ENCODE results near the gene AFF3. TPM values are rescaled to one million over a fixed set of nuclear protein-coding genes. Genes with fewer than 3 reads are reported as not detected.

Gene AFF3
- total and polyA plus RNA-seq, 3 experiments from 2014 or later, result 0.48 to 1.3 (median 0.53) TPM

- Histone ChIP-seq H3K27ac (ENCODE audit: low read depth, low read length) (no peak overlapping the region), H3K36me3 (ENCODE audit: insufficient read depth, low read length) (no peaks in the 10 kb centered on the region), H3K4me1 (ENCODE audit: insufficient read depth, low read length) (no peaks in the 10 kb centered on the region), H3K4me3 (ENCODE audit: low read length) (no peak overlapping the region), H3K27me3 (ENCODE audit: insufficient read depth, low read length, poor library complexity, severe bottlenecking) (no peaks in the 10 kb centered on the region), H3K9me3 (ENCODE audit: low read length) (no peaks in the 10 kb centered on the region)
- no peaks in the 10 kb centered on the region for H3K4me1 Mint-ChIP-seq
- no peak overlapping the region for H3K4me3 Mint-ChIP-seq
- DNase-seq, result no peak
- CTCF ChIA-PET, result no interaction called here
- no peaks in the 10 kb centered on the region for H3K36me3 Mint-ChIP-seq
- H3K9me3 Mint-ChIP-seq, result no peaks in the 10 kb centered on the region
- peaks cover 0 to 1% of the 10 kb centered on the region in 2 donors for H3K27me3 Mint-ChIP-seq
- H3K27ac Mint-ChIP-seq, result no peak overlapping the region
- POLR2A ChIA-PET, result no interaction called here
Measured at GRCh38 chr2:99729104-99730025, 413.0 kb downstream of the AFF3 start.

GRCh38 chr2:99728166-99728565 is 414.2 kb downstream of the AFF3 start:
- ChIA-PET CTCF (no interaction called here), POLR2A (no interaction called here)
- no peak overlapping the region for H3K27ac ChIP-seq (ENCODE audit: low read depth, low read length)
- Mint-ChIP-seq H3K27ac (no peak overlapping the region), H3K9me3 (peaks cover 0 to 3% (median 0%) of the 10 kb centered on the region in 5 donors), H3K4me1 (no peaks in the 10 kb centered on the region), H3K4me3 (no peak overlapping the region), H3K36me3 (no peaks in the 10 kb centered on the region), H3K27me3 (peaks cover 0 to 1% of the 10 kb centered on the region in 2 donors)
- H3K36me3 ChIP-seq (ENCODE audit: insufficient read depth, low read length), result no peaks in the 10 kb centered on the region
- H3K4me1 ChIP-seq (ENCODE audit: insufficient read depth, low read length), result no peaks in the 10 kb centered on the region
- no peak overlapping the region for H3K4me3 ChIP-seq (ENCODE audit: low read length)
- H3K27me3 ChIP-seq (ENCODE audit: insufficient read depth, low read length, poor library complexity, severe bottlenecking), result no peaks in the 10 kb centered on the region
- no peak for DNase-seq
- no peaks in the 10 kb centered on the region for H3K9me3 ChIP-seq (ENCODE audit: low read length)

GRCh38 chr2:99727199-99727598 is 415.2 kb downstream of the AFF3 start:
- DNase-seq, result no peak
- Histone ChIP-seq H3K4me1 (ENCODE audit: insufficient read depth, low read length) (no peaks in the 10 kb centered on the region), H3K27me3 (ENCODE audit: insufficient read depth, low read length, poor library complexity, severe bottlenecking) (no peaks in the 10 kb centered on the region), H3K4me3 (ENCODE audit: low read length) (no peak overlapping the region), H3K9me3 (ENCODE audit: low read length) (no peaks in the 10 kb centered on the region), H3K27ac (ENCODE audit: low read depth, low read length) (no peak overlapping the region), H3K36me3 (ENCODE audit: insufficient read depth, low read length) (no peaks in the 10 kb centered on the region)
- Mint-ChIP-seq H3K9me3 (peaks cover 0 to 9% (median 5%) of the 10 kb centered on the region in 5 donors), H3K27me3 (peaks cover 0 to 1% of the 10 kb centered on the region in 2 donors), H3K36me3 (no peaks in the 10 kb centered on the region), H3K4me1 (no peaks in the 10 kb centered on the region), H3K4me3 (no peak overlapping the region), H3K27ac (no peak overlapping the region)
- POLR2A ChIA-PET, result no interaction called here
- CTCF ChIA-PET, result no interaction called here

- ChIA-PET POLR2A (no interaction called here), CTCF (no interaction called here)
- no peaks in the 10 kb centered on the region for H3K36me3 Mint-ChIP-seq
- no peak overlapping the region for H3K4me3 Mint-ChIP-seq
- no peak for DNase-seq
- peaks cover 0 to 1% of the 10 kb centered on the region in 2 donors for H3K27me3 Mint-ChIP-seq
- H3K4me1 ChIP-seq (ENCODE audit: insufficient read depth, low read length), result no peaks in the 10 kb centered on the region
- no peaks in the 10 kb centered on the region for H3K36me3 ChIP-seq (ENCODE audit: insufficient read depth, low read length)
- H3K9me3 Mint-ChIP-seq, result peaks cover 4 to 14% (median 8%) of the 10 kb centered on the region in 5 donors
- H3K27ac Mint-ChIP-seq, result no peak overlapping the region
- H3K9me3 ChIP-seq (ENCODE audit: low read length), result no peaks in the 10 kb centered on the region
- no peak overlapping the region for H3K27ac ChIP-seq (ENCODE audit: low read depth, low read length)
- H3K4me1 Mint-ChIP-seq, result no peaks in the 10 kb centered on the region
- no peak overlapping the region for H3K4me3 ChIP-seq (ENCODE audit: low read length)
- no peaks in the 10 kb centered on the region for H3K27me3 ChIP-seq (ENCODE audit: insufficient read depth, low read length, poor library complexity, severe bottlenecking)
Measured at GRCh38 chr2:99726691-99727090, 415.7 kb downstream of the AFF3 start.

GRCh38 chr2:99725820-99726219 is 416.6 kb downstream of the AFF3 start:
- Histone ChIP-seq H3K4me1 (ENCODE audit: insufficient read depth, low read length) (no peaks in the 10 kb centered on the region), H3K27ac (ENCODE audit: low read depth, low read length) (no peak overlapping the region), H3K9me3 (ENCODE audit: low read length) (no peaks in the 10 kb centered on the region), H3K27me3 (ENCODE audit: insufficient read depth, low read length, poor library complexity, severe bottlenecking) (no peaks in the 10 kb centered on the region), H3K4me3 (ENCODE audit: low read length) (no peak overlapping the region), H3K36me3 (ENCODE audit: insufficient read depth, low read length) (no peaks in the 10 kb centered on the region)
- CTCF ChIA-PET, result no interaction called here
- no peak for DNase-seq
- Mint-ChIP-seq H3K36me3 (no peaks in the 10 kb centered on the region), H3K4me1 (no peaks in the 10 kb centered on the region), H3K4me3 (no peak overlapping the region), H3K27me3 (peaks cover 0 to under 1% of the 10 kb centered on the region in 2 donors), H3K9me3 (peaks cover 8 to 17% (median 11%) of the 10 kb centered on the region in 5 donors), H3K27ac (no peak overlapping the region)
- POLR2A ChIA-PET, result no interaction called here

DNA sequence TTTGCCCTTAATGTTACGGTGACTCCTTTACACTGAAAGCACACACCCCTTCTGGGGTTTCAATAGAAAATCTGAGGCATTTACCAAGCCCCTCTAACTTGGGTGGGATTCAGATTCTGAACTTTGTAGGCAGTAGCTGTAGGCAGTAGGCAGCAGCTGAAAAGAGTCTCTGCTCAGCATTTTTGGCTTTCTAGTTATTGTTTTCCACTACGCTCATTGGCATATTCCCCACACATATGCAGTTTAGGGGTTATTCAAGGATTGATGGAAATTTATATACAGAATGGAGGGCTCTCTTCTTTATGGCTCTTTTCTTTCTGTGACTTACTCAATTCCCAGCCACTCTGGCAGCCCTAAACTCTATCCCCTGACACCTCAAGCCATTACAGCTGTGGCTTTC is 419.9 kb downstream of the AFF3 start:
- H3K27ac ChIP-seq (ENCODE audit: low read depth, low read length), result no peak overlapping the region
- no peaks in the 10 kb centered on the region for H3K9me3 ChIP-seq (ENCODE audit: low read length)
- H3K27ac Mint-ChIP-seq, result no peak overlapping the region
- no peaks in the 10 kb centered on the region for H3K36me3 ChIP-seq (ENCODE audit: insufficient read depth, low read length)
- H3K9me3 Mint-ChIP-seq, result peaks cover 8 to 17% (median 11%) of the 10 kb centered on the region in 5 donors
- H3K27me3 Mint-ChIP-seq, result peaks cover 0 to 4% of the 10 kb centered on the region in 2 donors
- POLR2A ChIA-PET, result no interaction called here
- no peaks in the 10 kb centered on the region for H3K36me3 Mint-ChIP-seq
- DNase-seq, result no peak
- H3K4me3 Mint-ChIP-seq, result no peak overlapping the region
- no peaks in the 10 kb centered on the region for H3K4me1 ChIP-seq (ENCODE audit: insufficient read depth, low read length)
- H3K4me1 Mint-ChIP-seq, result no peaks in the 10 kb centered on the region
- H3K27me3 ChIP-seq (ENCODE audit: insufficient read depth, low read length, poor library complexity, severe bottlenecking), result no peaks in the 10 kb centered on the region
- CTCF ChIA-PET, result no interaction called here
- H3K4me3 ChIP-seq (ENCODE audit: low read length), result no peak overlapping the region

DNA sequence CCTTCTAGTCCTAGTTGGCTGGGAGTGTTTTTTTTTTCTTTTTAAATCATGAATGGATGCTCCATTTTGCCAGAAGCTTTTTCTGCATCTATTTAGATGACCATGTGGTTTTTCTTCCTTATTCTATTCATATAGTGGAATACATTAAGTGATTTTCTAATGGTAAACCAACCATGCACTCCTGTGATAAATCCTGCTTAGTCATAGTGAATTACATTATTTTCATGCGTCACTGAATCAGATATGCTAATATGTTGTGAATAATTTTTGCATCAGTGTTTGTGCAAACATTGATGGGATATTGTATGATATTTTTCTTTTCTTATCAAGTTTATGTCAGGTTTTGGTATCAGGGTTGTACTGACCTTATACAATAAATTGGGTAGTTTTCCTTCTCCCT is 423.3 kb downstream of the AFF3 start:
- peaks cover 8 to 17% (median 11%) of the 10 kb centered on the region in 5 donors for H3K9me3 Mint-ChIP-seq
- H3K4me3 Mint-ChIP-seq, result no peak overlapping the region
- Histone ChIP-seq H3K4me3 (ENCODE audit: low read length) (no peak overlapping the region), H3K27ac (ENCODE audit: low read depth, low read length) (no peak overlapping the region), H3K4me1 (ENCODE audit: insufficient read depth, low read length) (no peaks in the 10 kb centered on the region), H3K27me3 (ENCODE audit: insufficient read depth, low read length, poor library complexity, severe bottlenecking) (no peaks in the 10 kb centered on the region), H3K9me3 (ENCODE audit: low read length) (no peaks in the 10 kb centered on the region), H3K36me3 (ENCODE audit: insufficient read depth, low read length) (no peaks in the 10 kb centered on the region)
- CTCF ChIA-PET, result no interaction called here
- H3K4me1 Mint-ChIP-seq, result no peaks in the 10 kb centered on the region
- H3K27ac Mint-ChIP-seq, result no peak overlapping the region
- POLR2A ChIA-PET, result no interaction called here
- H3K27me3 Mint-ChIP-seq, result peaks cover 0 to 4% of the 10 kb centered on the region in 2 donors
- no peak for DNase-seq
- H3K36me3 Mint-ChIP-seq, result no peaks in the 10 kb centered on the region

DNA sequence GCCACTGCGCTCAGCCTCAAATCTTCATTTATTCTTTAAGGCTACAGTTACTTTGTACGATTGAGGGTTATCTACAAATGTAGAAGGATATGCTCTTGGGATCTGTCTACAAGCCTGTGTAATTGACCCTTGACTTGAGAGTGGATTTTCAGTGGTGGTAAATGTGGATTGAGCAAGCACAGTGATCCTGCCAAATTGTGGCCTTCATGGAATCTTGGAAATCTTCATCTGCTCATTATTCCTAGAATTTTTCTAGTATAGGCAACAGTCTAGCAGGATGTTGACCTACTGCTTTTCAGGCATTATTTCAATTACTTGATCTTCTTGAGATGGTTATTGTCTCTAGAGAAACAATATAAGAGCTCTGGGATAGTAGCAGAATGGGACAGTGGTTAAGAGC is 426.4 kb downstream of the AFF3 start:
- CTCF ChIA-PET, result no interaction called here
- POLR2A ChIA-PET, result no interaction called here
- no peaks in the 10 kb centered on the region for H3K36me3 ChIP-seq (ENCODE audit: insufficient read depth, low read length)
- Mint-ChIP-seq H3K27me3 (peaks cover 0 to 4% of the 10 kb centered on the region in 2 donors), H3K27ac (peak overlapping the region in 1 of 8 donors; percentile 84), H3K36me3 (no peaks in the 10 kb centered on the region), H3K4me1 (no peaks in the 10 kb centered on the region), H3K4me3 (no peak overlapping the region), H3K9me3 (peaks cover 0 to under 1% (median 0%) of the 10 kb centered on the region in 5 donors)
- no peaks in the 10 kb centered on the region for H3K4me1 ChIP-seq (ENCODE audit: insufficient read depth, low read length)
- H3K27ac ChIP-seq (ENCODE audit: low read depth, low read length), result no peak overlapping the region
- H3K27me3 ChIP-seq (ENCODE audit: insufficient read depth, low read length, poor library complexity, severe bottlenecking), result no peaks in the 10 kb centered on the region
- no peaks in the 10 kb centered on the region for H3K9me3 ChIP-seq (ENCODE audit: low read length)
- no peak overlapping the region for H3K4me3 ChIP-seq (ENCODE audit: low read length)
- DNase-seq, result no peak

Measured in CD8-positive, alpha-beta memory T cell (primary cell).